Right cardiac atrium (tissue), 5 donors: ENCODE measurements around the gene GDPD4. TPM values are rescaled to one million over a fixed set of nuclear protein-coding genes. Genes with fewer than 3 reads are reported as not detected.

Experiments used
- ATAC-seq, 2 donors: fragments of 200-7000 bp; cut with Tn5 transposase; one replicate each; pipeline versions ENCODE4 v1.8.0 to v1.9.1; 2020; ENCODE audit warnings: moderate library complexity in 2 of 2, mild to moderate bottlenecking in 1 of 2
- DNase-seq, 3 donors: peaks; one replicate each; pipeline ENCODE4 v3.0.0-alpha.2; 2020
- H3K27ac ChIP-seq: one replicate; pipeline ENCODE4 v1.5.1; 2013; ENCODE audit warnings: mild to moderate bottlenecking, low read length, control low read depth, moderate library complexity
- H3K27me3 ChIP-seq: one replicate; pipeline ENCODE4 v1.6.1; 2013; ENCODE audit not compliant: control insufficient read depth, insufficient read depth
- H3K4me1 ChIP-seq: one replicate; pipeline ENCODE4 v1.6.1; 2013; ENCODE audit warnings: low read length; ENCODE audit not compliant: control insufficient read depth, insufficient read depth
- H3K4me3 ChIP-seq: one replicate; pipeline ENCODE4 v1.5.1; 2013; ENCODE audit warnings: low read length, control low read depth
- H3K9me3 ChIP-seq: one replicate; pipeline ENCODE4 v1.6.1; 2013; ENCODE audit warnings: low read length; ENCODE audit not compliant: control insufficient read depth
- WGBS: extraction: QIAGEN DNeasy Blood & Tissue Kit; methylation state at CpG from one replicate; pipeline ENCODE4 v1.1.7; 2013; 5-methylcytosine and 5-hydroxymethylcytosine counted together
- intact Hi-C, 4 donors: fragments of 100-400 bp; cut with DNase I; formaldehyde crosslinking; loops; one replicate each; pipeline versions ENCODE4 v1.11.0 to v1.14.0; 2022 to 2023
- polyA plus RNA-seq: library from polyadenylated mRNA; stranded (reverse); fragments of 200-250 nt; gene quantifications from one replicate; pipeline ENCODE4 v1.2.3, GENCODE V29; 2013
- total RNA-seq, 4 donors: library from RNA; stranded (reverse); fragmentation: NEBNext Ultra II Directional; extraction: Animal tissue kit (Norgen Biotek cat#: 25700); gene quantifications; one replicate each; pipeline ENCODE4 v1.2.1, GENCODE V29; 2021
- donor health status: healthy with polysubstance abuse.
- donor health status: DM: no; HTN: yes; CAD: no.
- donor health status: DM: no; HTN: no; CAD: no.
- donor health status: DM: no; HTN: yes; CAD: no; lungs with severe emphysema.
- donor health status: DM: yes; HTN: yes; CAD: no.

GDPD4 gene
- total and polyA plus RNA-seq, 5 donors, result 0.52 to 0.69 TPM; not detected in 3

- no peak overlapping the region for H3K4me3 ChIP-seq
- no peaks in the 10 kb centered on the region for H3K9me3 ChIP-seq
- H3K4me1 ChIP-seq, result no peaks in the 10 kb centered on the region
- ATAC-seq (peak in 1 of 2 donors; percentile 3), DNase-seq (peak in 1 of 3 donors; percentile 51)
- intact Hi-C loops, result loop anchor here in 3 of 4 donors (5.0 to 10.0 kb wide), 3 partner anchors 350 to 360 kb away; no protein-coding TSS in a partner anchor
- 76% methylated on average over 16 of the region's 16 CpGs for WGBS
- H3K27ac ChIP-seq, result no peak overlapping the region
- H3K27me3 ChIP-seq, result no peaks in the 10 kb centered on the region
Measured at GRCh38 chr11:77195071-77195755, 106.3 kb downstream of the GDPD4 start.

- Histone ChIP-seq H3K27me3 (no peaks in the 10 kb centered on the region), H3K4me3 (no peak overlapping the region), H3K9me3 (no peaks in the 10 kb centered on the region), H3K4me1 (no peaks in the 10 kb centered on the region), H3K27ac (no peak overlapping the region)
- 94% methylated on average over 15 of the region's 15 CpGs for WGBS
- ATAC-seq (no peak), DNase-seq (peak in 1 of 3 donors; percentile 48)
- intact Hi-C loops, result loop anchor here in 3 of 4 donors (5.0 to 10.0 kb wide), 3 partner anchors 351 to 361 kb away; no protein-coding TSS in a partner anchor
Measured at GRCh38 chr11:77193911-77194830, 107.3 kb downstream of the GDPD4 start.

- Histone ChIP-seq H3K27ac (no peak overlapping the region), H3K9me3 (no peaks in the 10 kb centered on the region), H3K4me1 (no peaks in the 10 kb centered on the region), H3K4me3 (no peak overlapping the region), H3K27me3 (no peaks in the 10 kb centered on the region)
- DNase-seq, result no peak
- no peak for ATAC-seq
- intact Hi-C loops, result loop anchor here in 3 of 4 donors (5.0 to 10.0 kb wide), 3 partner anchors 352 to 362 kb away; no protein-coding TSS in a partner anchor
Measured at GRCh38 chr11:77193167-77193566, 108.3 kb downstream of the GDPD4 start.

- H3K27me3 ChIP-seq, result no peaks in the 10 kb centered on the region
- peak in 1 of 2 donors; percentile 22 for ATAC-seq
- intact Hi-C loops, result loop anchor here in 3 of 4 donors (5.0 to 10.0 kb wide), 3 partner anchors 353 to 363 kb away; no protein-coding TSS in a partner anchor
- 44% methylated on average over 27 of the region's 27 CpGs for WGBS
- DNase-seq, result peak in 2 of 3 donors; percentile 58 to 67
- no peaks in the 10 kb centered on the region for H3K9me3 ChIP-seq
- H3K27ac ChIP-seq, result no peak overlapping the region
- no peaks in the 10 kb centered on the region for H3K4me1 ChIP-seq
- no peak overlapping the region for H3K4me3 ChIP-seq
Measured at GRCh38 chr11:77191823-77192495, 109.5 kb downstream of the GDPD4 start.

- WGBS, result 75% methylated on average over 11 of the region's 11 CpGs
- H3K4me3 ChIP-seq, result no peak overlapping the region
- ATAC-seq (no peak), DNase-seq (no peak)
- H3K27me3 ChIP-seq, result no peaks in the 10 kb centered on the region
- no peak overlapping the region for H3K27ac ChIP-seq
- H3K4me1 ChIP-seq, result no peaks in the 10 kb centered on the region
- intact Hi-C loops, result loop anchor here in 3 of 4 donors (5.0 to 10.0 kb wide), 3 partner anchors 353 to 363 kb away; no protein-coding TSS in a partner anchor
- no peaks in the 10 kb centered on the region for H3K9me3 ChIP-seq
Measured at GRCh38 chr11:77191429-77191822, 110.1 kb downstream of the GDPD4 start.

GRCh38 chr11:77190331-77191075, 111.0 kb downstream of the GDPD4 start:
- H3K9me3 ChIP-seq, result no peaks in the 10 kb centered on the region
- no peaks in the 10 kb centered on the region for H3K4me1 ChIP-seq
- DNase-seq, result peak in 1 of 3 donors; percentile 46
- intact Hi-C loops, result loop anchor here in 3 of 4 donors (5.0 to 10.0 kb wide), 3 partner anchors 354 to 364 kb away; no protein-coding TSS in a partner anchor
- H3K4me3 ChIP-seq, result no peak overlapping the region
- no peak for ATAC-seq
- H3K27me3 ChIP-seq, result no peaks in the 10 kb centered on the region
- WGBS, result 88% methylated on average over 21 of the region's 21 CpGs
- no peak overlapping the region for H3K27ac ChIP-seq

- Histone ChIP-seq H3K27me3 (no peaks in the 10 kb centered on the region), H3K4me3 (no peak overlapping the region), H3K4me1 (no peaks in the 10 kb centered on the region), H3K27ac (no peak overlapping the region), H3K9me3 (no peaks in the 10 kb centered on the region)
- no peak for ATAC-seq
- 93% methylated on average over 28 of the region's 28 CpGs for WGBS
- peak in 1 of 3 donors; percentile 50 for DNase-seq
- intact Hi-C loops, result loop anchor here (2.0 to 10.0 kb wide), 6 partner anchors 62 to 365 kb away; partner anchors contain the start of gene MYO7A (in 1 of the 4)
Measured at GRCh38 chr11:77189588-77190210, 111.8 kb downstream of the GDPD4 start.

GRCh38 chr11:77188633-77189491, 112.6 kb downstream of the GDPD4 start:
- DNase-seq (no peak), ATAC-seq (no peak)
- intact Hi-C loops, result loop anchor here in 3 of 4 donors (2.0 to 10.0 kb wide), 3 partner anchors 62 to 144 kb away; partner anchors contain the start of gene MYO7A (in 1 of the 3)
- Histone ChIP-seq H3K27ac (no peak overlapping the region), H3K27me3 (no peaks in the 10 kb centered on the region), H3K4me1 (no peaks in the 10 kb centered on the region), H3K9me3 (no peaks in the 10 kb centered on the region), H3K4me3 (no peak overlapping the region)
- WGBS, result 86% methylated on average over 18 of the region's 18 CpGs
